HUES6 (cell line): ENCODE results near the gene UTS2B.
"Not testable (repeated sequence)": the region's sequence is repeated elsewhere in the genome, so short reads cannot be mapped to it uniquely, and the experiment has no call there.

ENCODE experiments used
- H3K27ac ChIP-seq: 2 replicates; pipeline ENCODE4 v1.7.0; 2013; ENCODE audit warnings: low read depth, mild to moderate bottlenecking, low read length, inconsistent platforms
- H3K27me3 ChIP-seq: 2 replicates; pipeline ENCODE4 v1.6.1; 2013; ENCODE audit warnings: low read length; ENCODE audit not compliant: control insufficient read depth, insufficient read depth
- H3K36me3 ChIP-seq: 2 replicates; pipeline ENCODE4 v1.6.1; 2013; ENCODE audit warnings: low read length; ENCODE audit not compliant: control insufficient read depth, insufficient read depth
- H3K4me1 ChIP-seq: 2 replicates; pipeline ENCODE4 v1.6.1; 2013; ENCODE audit warnings: low read length; ENCODE audit not compliant: control insufficient read depth, insufficient read depth
- H3K4me3 ChIP-seq: 2 replicates; pipeline ENCODE4 v1.5.1; 2013; ENCODE audit warnings: low read depth, low read length
- H3K9ac ChIP-seq: one replicate; pipeline ENCODE4 v1.6.1; 2013; ENCODE audit warnings: mild to moderate bottlenecking, low read length
- H3K9me3 ChIP-seq: 2 replicates; pipeline ENCODE4 v1.6.1; 2013; ENCODE audit warnings: low read depth, low read length; ENCODE audit not compliant: control insufficient read depth, insufficient read depth

The UTS2B gene

GRCh38 chr3:191256405-191256804 is 73.9 kb downstream of the UTS2B start:
- no peaks in the 10 kb centered on the region for H3K9me3 ChIP-seq
- peaks cover 44% of the 10 kb centered on the region for H3K4me1 ChIP-seq
- no peak overlapping the region for H3K4me3 ChIP-seq
- H3K27ac ChIP-seq, result no peak overlapping the region
- no peaks in the 10 kb centered on the region for H3K36me3 ChIP-seq
- H3K9ac ChIP-seq, result no peak overlapping the region
- H3K27me3 ChIP-seq, result no peaks in the 10 kb centered on the region

- H3K27ac ChIP-seq, result no peak overlapping the region
- H3K36me3 ChIP-seq, result no peaks in the 10 kb centered on the region
- H3K4me1 ChIP-seq, result peaks cover 33% of the 10 kb centered on the region
- H3K4me3 ChIP-seq, result no peak overlapping the region
- H3K9ac ChIP-seq, result no peak overlapping the region
- H3K27me3 ChIP-seq, result no peaks in the 10 kb centered on the region
- H3K9me3 ChIP-seq, result no peaks in the 10 kb centered on the region
Observed at GRCh38 chr3:191255156-191255555, 75.2 kb downstream of the UTS2B start.

DNA sequence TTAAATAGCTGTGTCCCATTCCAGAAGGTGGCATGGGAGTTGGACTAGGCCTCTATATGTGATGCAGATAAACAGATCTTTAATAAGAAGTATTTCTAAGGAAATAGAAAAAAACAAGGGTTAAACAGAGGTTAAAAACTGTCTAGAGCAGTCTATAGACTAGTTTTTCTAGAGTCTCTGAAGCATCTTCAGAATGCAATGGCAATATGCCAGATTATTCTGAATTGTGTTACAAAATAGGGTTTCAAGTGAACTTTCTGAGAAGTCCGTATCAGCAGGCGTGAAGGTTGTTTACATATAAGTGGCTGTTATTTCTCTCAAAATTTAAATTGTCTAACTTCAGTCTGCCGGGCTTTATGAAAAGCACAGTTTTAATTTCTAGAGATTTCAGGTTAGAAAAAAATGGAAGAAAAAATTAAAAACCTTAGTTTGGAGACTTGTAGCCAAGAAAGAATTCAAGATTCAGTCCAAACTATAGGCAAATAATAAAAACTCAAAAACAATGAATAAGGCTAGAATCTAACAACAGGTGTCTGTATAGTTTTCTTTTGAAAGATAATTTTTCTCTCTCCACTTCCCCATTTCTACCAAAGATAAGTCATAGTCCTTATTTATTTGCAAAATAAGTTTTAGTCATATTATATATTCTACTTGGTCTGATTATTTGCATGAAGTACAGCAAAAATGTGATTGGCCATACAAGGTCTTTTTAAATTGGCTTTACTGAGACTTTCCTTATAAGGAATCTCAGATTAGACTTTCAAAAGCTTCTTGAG is 76.0 kb downstream of the UTS2B start:
- peaks cover 33% of the 10 kb centered on the region for H3K4me1 ChIP-seq
- no peaks in the 10 kb centered on the region for H3K36me3 ChIP-seq
- no peaks in the 10 kb centered on the region for H3K9me3 ChIP-seq
- H3K9ac ChIP-seq, result no peak overlapping the region
- H3K27me3 ChIP-seq, result no peaks in the 10 kb centered on the region
- H3K27ac ChIP-seq, result no peak overlapping the region
- H3K4me3 ChIP-seq, result no peak overlapping the region

DNA sequence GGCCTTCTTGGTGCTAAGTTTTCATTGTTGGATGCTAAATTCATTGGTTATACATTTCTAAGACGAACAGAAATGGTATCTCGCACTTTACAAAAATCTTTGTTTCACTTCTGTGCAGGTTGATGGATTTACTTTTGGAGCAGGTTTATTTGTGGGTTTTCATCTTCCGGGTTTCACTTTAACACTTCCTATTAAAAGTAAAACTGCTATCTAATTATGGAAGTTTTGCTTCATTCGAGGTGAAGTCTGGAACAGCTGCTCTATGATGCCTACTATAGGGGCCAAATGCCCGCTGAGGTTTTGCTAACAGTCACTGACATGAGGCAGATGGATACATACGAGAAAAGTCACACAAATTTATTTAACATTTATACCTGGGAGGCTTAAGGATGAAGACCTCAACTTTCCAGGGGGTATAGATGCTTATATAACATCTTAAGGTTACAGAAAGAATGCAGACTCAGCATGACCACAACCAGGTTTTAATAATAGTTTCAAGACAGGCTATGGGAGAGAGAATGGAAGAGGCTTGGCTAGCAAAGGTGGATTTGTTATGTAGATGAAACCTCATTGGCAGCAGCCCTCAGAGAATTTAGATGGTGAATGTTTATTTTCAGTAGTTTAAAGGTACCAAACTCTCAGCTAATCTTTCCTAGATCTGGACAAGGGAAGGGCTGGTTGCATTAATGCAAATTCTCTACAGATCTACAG is 77.1 kb downstream of the UTS2B start:
- H3K9ac ChIP-seq, result no peak overlapping the region
- H3K4me3 ChIP-seq, result no peak overlapping the region
- H3K36me3 ChIP-seq, result no peaks in the 10 kb centered on the region
- no peak overlapping the region for H3K27ac ChIP-seq
- H3K9me3 ChIP-seq, result no peaks in the 10 kb centered on the region
- peaks cover 25% of the 10 kb centered on the region for H3K4me1 ChIP-seq
- H3K27me3 ChIP-seq, result no peaks in the 10 kb centered on the region

- Histone ChIP-seq H3K9ac (no peak overlapping the region), H3K4me3 (no peak overlapping the region), H3K36me3 (no peaks in the 10 kb centered on the region), H3K9me3 (no peaks in the 10 kb centered on the region), H3K27me3 (no peaks in the 10 kb centered on the region), H3K27ac (no peak overlapping the region), H3K4me1 (no peaks in the 10 kb centered on the region; the same call in 1 of the 2 replicates)
Observed at GRCh38 chr3:191246630-191247029, 83.7 kb downstream of the UTS2B start.

- H3K27me3 ChIP-seq, H3K4me1 ChIP-seq, H3K27ac ChIP-seq, H3K9ac ChIP-seq, H3K36me3 ChIP-seq, H3K4me3 ChIP-seq, H3K9me3 ChIP-seq: not testable (repeated sequence)
Observed at GRCh38 chr3:191246034-191246433, 84.3 kb downstream of the UTS2B start.

DNA sequence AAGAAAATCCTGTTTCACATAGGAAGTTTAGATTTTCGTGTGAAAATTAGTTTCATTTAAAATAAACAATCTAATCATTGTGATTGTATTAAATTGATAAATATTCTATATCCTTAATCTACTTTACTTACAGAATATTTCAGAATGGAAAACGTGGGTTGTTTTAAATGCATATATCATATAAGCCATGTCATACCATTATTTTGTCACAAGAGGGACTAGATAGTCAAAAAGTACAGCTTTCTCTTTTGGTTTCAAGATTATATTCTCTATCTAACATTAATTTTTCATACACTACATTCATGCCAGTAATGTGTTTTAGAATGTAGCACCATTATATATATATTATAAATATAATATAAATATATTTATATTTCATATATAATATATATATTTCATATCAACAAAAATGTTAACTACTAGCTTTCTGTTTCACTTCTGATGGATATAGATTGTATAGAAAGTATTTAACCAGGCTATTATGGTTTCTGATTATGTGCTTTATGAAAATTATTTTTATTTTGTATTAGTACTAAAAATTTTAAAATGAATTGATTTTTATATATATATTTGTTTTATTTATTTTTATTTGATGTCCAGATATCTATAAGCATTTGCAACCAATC is 86.0 kb downstream of the UTS2B start:
- H3K4me1 ChIP-seq, result peaks cover 9% of the 10 kb centered on the region
- H3K9me3 ChIP-seq, result no peaks in the 10 kb centered on the region
- H3K27me3 ChIP-seq, result no peaks in the 10 kb centered on the region
- no peak overlapping the region for H3K27ac ChIP-seq
- H3K4me3 ChIP-seq, result no peak overlapping the region
- H3K9ac ChIP-seq, result no peak overlapping the region
- no peaks in the 10 kb centered on the region for H3K36me3 ChIP-seq

GRCh38 chr3:191240486-191240885 is 89.8 kb downstream of the UTS2B start:
- no peaks in the 10 kb centered on the region for H3K36me3 ChIP-seq
- H3K27ac ChIP-seq, result no peak overlapping the region
- H3K9ac ChIP-seq, result no peak overlapping the region
- H3K27me3 ChIP-seq, result no peaks in the 10 kb centered on the region
- H3K4me1 ChIP-seq, result peaks cover 42% of the 10 kb centered on the region
- no peak overlapping the region for H3K4me3 ChIP-seq
- H3K9me3 ChIP-seq, result no peaks in the 10 kb centered on the region

GRCh38 chr3:191239407-191240031 is 90.8 kb downstream of the UTS2B start:
- Histone ChIP-seq H3K9ac (no peak overlapping the region), H3K36me3 (no peaks in the 10 kb centered on the region), H3K4me3 (no peak overlapping the region), H3K9me3 (no peaks in the 10 kb centered on the region), H3K4me1 (peaks cover 45% of the 10 kb centered on the region), H3K27me3 (no peaks in the 10 kb centered on the region), H3K27ac (no peak overlapping the region)

DNA sequence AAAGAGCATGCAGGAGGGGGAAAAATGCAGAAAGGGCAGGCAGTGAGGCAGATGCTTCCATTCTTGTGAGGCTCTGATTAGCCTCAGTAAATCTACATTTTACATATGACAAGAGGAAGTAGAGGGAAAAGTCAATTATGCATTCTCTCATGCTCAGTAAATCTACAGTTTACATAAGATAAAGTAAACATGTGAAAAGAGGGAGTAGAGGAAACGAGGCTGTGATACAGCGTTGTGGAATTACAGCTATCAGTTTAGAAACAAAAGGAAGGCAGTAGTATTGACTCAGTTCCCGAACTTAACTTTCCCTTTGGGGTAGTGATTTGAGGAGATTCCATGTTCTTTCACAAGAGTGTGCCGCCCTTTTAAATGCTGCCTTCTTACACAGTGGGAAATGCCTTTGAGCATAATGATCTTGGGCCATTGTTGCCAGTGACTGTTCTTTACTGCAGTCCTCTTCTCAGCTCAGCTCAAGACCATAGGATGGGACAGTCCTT is 92.0 kb downstream of the UTS2B start:
- Histone ChIP-seq H3K4me1 (peaks cover 45% of the 10 kb centered on the region), H3K36me3 (no peaks in the 10 kb centered on the region), H3K4me3 (no peak overlapping the region), H3K27ac (no peak overlapping the region), H3K27me3 (no peaks in the 10 kb centered on the region), H3K9me3 (no peaks in the 10 kb centered on the region), H3K9ac (peak overlapping the region; percentile 12)
